ENCODE data around the gene TSHZ1. TPM values are rescaled to one million over a fixed set of nuclear protein-coding genes. Genes with fewer than 3 reads are reported as not detected.

The TSHZ1 gene
- polyA plus RNA-seq, 1 of the 3 experiments (the other 2 are of a cell fraction) = 2.6 TPM

- Histone ChIP-seq H3K79me2 (ENCODE audit: insufficient read depth) (no peaks in the 10 kb centered on the region), H2AFZ (ENCODE audit: low read depth) (no peak overlapping the region), H3K27me3 (ENCODE audit: insufficient read depth) (no peaks in the 10 kb centered on the region), H3K9me2 (no peaks in the 10 kb centered on the region), H3K4me1 (ENCODE audit: control insufficient read depth in 1 of 2, insufficient read depth in 2 of 2, low read depth in 1 of 2, low read length in 1 of 2) (peaks cover 0 to 27% of the 10 kb centered on the region in 2 experiments; a peak in 2 of 4 replicates), H3K4me2 (no peak overlapping the region), H3F3A (replicated peaks; ENCODE audit: insufficient read depth) (no peaks in the 10 kb centered on the region), H4K20me1 (ENCODE audit: insufficient read depth) (no peaks in the 10 kb centered on the region), H3K9ac (no peak overlapping the region), H3K27ac (ENCODE audit: low read depth in 2 of 2, low read length in 1 of 2) (no peak overlapping the region), H3K4me3 (ENCODE audit: low read depth in 2 of 2, low read length in 1 of 2) (no peak overlapping the region), H3K36me3 (replicated peaks in 1 of 2; ENCODE audit: control insufficient read depth in 1 of 2, insufficient read depth in 2 of 2, low read length in 1 of 2) (no peaks in the 10 kb centered on the region), H3K9me3 (no peaks in the 10 kb centered on the region)
- TF ChIP-seq USF1 (IDR thresholded peaks at IDR 0.05; ENCODE audit: borderline replicate concordance, low read depth) (no peak), RAD21 (IDR thresholded peaks at IDR 0.05; ENCODE audit: low read length) (no peak), IRF3 (IDR thresholded peaks at IDR 0.05; ENCODE audit: low read depth, low read length) (no peak), EP300 (IDR thresholded peaks at IDR 0.05; ENCODE audit: borderline replicate concordance in 1 of 2, low read depth in 1 of 2, low read length in 1 of 2) (peak in 1 of 2 experiments; percentile 38; a peak in 1 of 4 replicates), ELF1 (IDR thresholded peaks at IDR 0.05) (no peak), PBX3 (IDR thresholded peaks at IDR 0.05) (no peak), SMC3 (IDR thresholded peaks at IDR 0.05; ENCODE audit: low read depth, low read length) (no peak), USF2 (IDR thresholded peaks at IDR 0.05; ENCODE audit: borderline replicate concordance, low read depth, low read length) (no peak), GABPA (IDR thresholded peaks at IDR 0.05; ENCODE audit: low read depth) (no peak)
- DNase-seq = no peak
- 62% methylated on average over 11 of the region's 11 CpGs for WGBS (ENCODE audit: low lambda C conversion rate)
- ChIA-PET POLR2A (no interaction called here), CTCF (interaction anchor here (1.6 to 3.2 kb wide), 2 partner anchors 9 to 132 kb away, joined by 3 to 10 read pairs; no protein-coding TSS in a partner anchor)
Observed at GRCh38 chr18:75264926-75265597, 54.5 kb downstream of the TSHZ1 start.

GRCh38 chr18:75265872-75266271 lies 55.3 kb downstream of the TSHZ1 start:
- Histone ChIP-seq H4K20me1 (ENCODE audit: insufficient read depth) (no peaks in the 10 kb centered on the region), H2AFZ (ENCODE audit: low read depth) (no peak overlapping the region), H3K36me3 (replicated peaks in 1 of 2; ENCODE audit: control insufficient read depth in 1 of 2, insufficient read depth in 2 of 2, low read length in 1 of 2) (no peaks in the 10 kb centered on the region), H3K4me1 (ENCODE audit: control insufficient read depth in 1 of 2, insufficient read depth in 2 of 2, low read depth in 1 of 2, low read length in 1 of 2) (peaks cover 0 to 27% of the 10 kb centered on the region in 2 experiments; a peak in 2 of 4 replicates), H3F3A (replicated peaks; ENCODE audit: insufficient read depth) (no peaks in the 10 kb centered on the region), H3K9ac (no peak overlapping the region), H3K9me3 (no peaks in the 10 kb centered on the region), H3K9me2 (no peaks in the 10 kb centered on the region), H3K4me3 (ENCODE audit: low read depth in 2 of 2, low read length in 1 of 2) (no peak overlapping the region), H3K79me2 (ENCODE audit: insufficient read depth) (no peaks in the 10 kb centered on the region), H3K27ac (ENCODE audit: low read depth in 2 of 2, low read length in 1 of 2) (no peak overlapping the region), H3K4me2 (no peak overlapping the region), H3K27me3 (ENCODE audit: insufficient read depth) (no peaks in the 10 kb centered on the region)
- no peak for DNase-seq
- CTCF ChIA-PET = interaction anchor here (1.6 to 3.2 kb wide), 2 partner anchors 10 to 133 kb away, joined by 3 to 10 read pairs; no protein-coding TSS in a partner anchor
- 91% methylated on average over 9 of the region's 9 CpGs for WGBS (ENCODE audit: low lambda C conversion rate)
- POLR2A ChIA-PET = no interaction called here
- no peak for TF ChIP-seq FOSL2 (IDR thresholded peaks at IDR 0.05; ENCODE audit: borderline replicate concordance, low read depth)
- TF ChIP-seq NFIC (IDR thresholded peaks at IDR 0.05; ENCODE audit: borderline replicate concordance) = no peak
- no peak for TF ChIP-seq USF2 (IDR thresholded peaks at IDR 0.05; ENCODE audit: borderline replicate concordance, low read depth, low read length)
- TF ChIP-seq MAX (IDR thresholded peaks at IDR 0.05; ENCODE audit: low read depth) = no peak
- TF ChIP-seq SMC3 (IDR thresholded peaks at IDR 0.05; ENCODE audit: low read depth, low read length) = no peak

All from SK-N-SH (cell line).